Esophagus muscularis mucosa (tissue), 3 donors: Measurements from ENCODE around the gene PLA2G6.

Experiments used
- POLR2A ChIP-seq: fragments of 450-650 bp; IDR thresholded peaks from one replicate; pipeline ENCODE4 v1.6.1; 2017; ENCODE audit warnings: antibody characterized with exemption, moderate library complexity, mild to moderate bottlenecking, low read depth
- TF ChIP-seq, protein P1 (sequence below), 3 experiments: fragments of 200-600 bp in 2 of 3; fragments of 450-650 bp in 1 of 3; sonication (generic) in 2 of 3; IDR thresholded peaks; one replicate each; pipeline ENCODE4 v1.5.1; 2017 to 2019; ENCODE audit warnings: antibody characterized with exemption in 3 of 3, mild to moderate bottlenecking in 2 of 3, moderate library complexity in 1 of 3

DNA sequence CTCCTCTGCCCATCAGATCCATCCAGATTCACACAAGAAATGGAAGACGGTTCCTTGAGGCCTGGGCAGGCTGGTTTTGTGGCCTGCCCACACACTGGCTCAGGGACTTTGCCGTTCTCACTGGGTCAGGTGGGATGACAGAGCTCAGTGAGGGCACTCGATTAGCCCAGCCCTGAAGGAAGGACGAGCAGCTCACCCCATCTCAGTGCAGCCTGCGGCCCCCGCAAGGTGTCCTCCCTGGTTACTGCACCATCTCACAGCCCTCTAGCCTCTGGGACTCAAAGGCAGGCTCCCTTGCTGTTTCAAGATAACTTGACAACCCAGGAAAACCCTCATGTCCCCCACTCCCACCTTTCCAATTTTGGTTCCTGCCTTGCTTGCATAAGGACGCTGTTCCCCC, 101.8 kb downstream of the PLA2G6 start:
- TF ChIP-seq, protein P1, sequence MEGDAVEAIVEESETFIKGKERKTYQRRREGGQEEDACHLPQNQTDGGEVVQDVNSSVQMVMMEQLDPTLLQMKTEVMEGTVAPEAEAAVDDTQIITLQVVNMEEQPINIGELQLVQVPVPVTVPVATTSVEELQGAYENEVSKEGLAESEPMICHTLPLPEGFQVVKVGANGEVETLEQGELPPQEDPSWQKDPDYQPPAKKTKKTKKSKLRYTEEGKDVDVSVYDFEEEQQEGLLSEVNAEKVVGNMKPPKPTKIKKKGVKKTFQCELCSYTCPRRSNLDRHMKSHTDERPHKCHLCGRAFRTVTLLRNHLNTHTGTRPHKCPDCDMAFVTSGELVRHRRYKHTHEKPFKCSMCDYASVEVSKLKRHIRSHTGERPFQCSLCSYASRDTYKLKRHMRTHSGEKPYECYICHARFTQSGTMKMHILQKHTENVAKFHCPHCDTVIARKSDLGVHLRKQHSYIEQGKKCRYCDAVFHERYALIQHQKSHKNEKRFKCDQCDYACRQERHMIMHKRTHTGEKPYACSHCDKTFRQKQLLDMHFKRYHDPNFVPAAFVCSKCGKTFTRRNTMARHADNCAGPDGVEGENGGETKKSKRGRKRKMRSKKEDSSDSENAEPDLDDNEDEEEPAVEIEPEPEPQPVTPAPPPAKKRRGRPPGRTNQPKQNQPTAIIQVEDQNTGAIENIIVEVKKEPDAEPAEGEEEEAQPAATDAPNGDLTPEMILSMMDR (IDR thresholded peaks at IDR 0.05), result no peak
- no peak for TF ChIP-seq POLR2A
